Jurkat, Clone E6-1 (cell line): Measurements from ENCODE around the gene HDGFL1. TPM values are rescaled to one million over a fixed set of nuclear protein-coding genes. Genes with fewer than 3 reads are reported as not detected.

Experiments
- DNase-seq: peaks from one replicate; pipeline ENCODE4 v3.0.0-alpha.2; 2011; ENCODE audit warnings: low read depth, low spot score
- H3K4me3 ChIP-seq: 2 replicates; pipeline ENCODE4 v1.5.1; 2011; ENCODE audit warnings: mild to moderate bottlenecking, low read length, control low read depth, moderate library complexity
- polyA plus RNA-seq: library from polyadenylated mRNA; unstranded; fragments of >200 nt; gene quantifications from one replicate; pipeline ENCODE4 v1.2.1, GENCODE V29; 2012; ENCODE audit warnings: missing spikeins; ENCODE audit not compliant: insufficient read length, insufficient read depth

The HDGFL1 gene
- not detected for polyA plus RNA-seq

DNA sequence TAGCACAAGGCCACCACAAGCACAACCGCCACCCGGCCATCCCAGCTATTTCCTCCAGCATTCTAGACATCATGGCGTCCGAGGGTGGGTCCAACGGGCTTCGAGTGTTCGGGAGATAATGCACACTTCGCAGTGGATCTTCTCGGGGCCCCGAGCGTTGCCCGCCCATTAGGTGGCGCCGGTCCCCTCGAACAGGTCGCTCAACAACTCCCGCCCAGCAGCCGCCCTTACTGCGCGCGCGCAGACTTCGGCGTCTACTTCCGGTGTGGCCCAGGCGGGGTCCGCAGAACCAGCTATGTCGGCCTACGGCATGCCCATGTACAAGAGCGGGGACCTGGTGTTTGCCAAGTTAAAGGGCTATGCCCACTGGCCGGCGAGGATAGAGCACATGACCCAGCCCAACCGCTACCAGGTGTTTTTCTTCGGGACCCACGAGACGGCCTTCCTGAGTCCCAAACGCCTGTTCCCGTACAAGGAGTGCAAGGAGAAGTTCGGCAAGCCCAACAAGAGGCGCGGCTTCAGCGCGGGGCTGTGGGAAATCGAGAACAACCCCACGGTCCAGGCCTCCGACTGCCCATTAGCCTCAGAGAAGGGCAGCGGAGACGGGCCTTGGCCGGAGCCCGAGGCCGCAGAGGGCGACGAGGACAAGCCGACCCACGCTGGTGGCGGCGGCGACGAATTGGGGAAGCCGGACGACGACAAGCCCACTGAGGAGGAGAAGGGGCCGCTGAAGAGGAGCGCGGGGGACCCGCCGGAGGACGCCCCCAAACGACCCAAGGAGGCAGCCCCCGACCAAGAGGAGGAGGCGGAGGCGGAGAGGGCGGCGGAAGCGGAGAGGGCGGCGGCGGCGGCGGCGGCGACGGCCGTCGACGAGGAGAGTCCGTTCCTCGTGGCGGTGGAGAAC lies at the start of gene HDGFL1:
HDGFL1 (plus strand) TSS at position 286 of the 904 bp plus-strand sequence; CDS start at position 296, 10 bp downstream.
- no peak within 1 kb of the TSS for H3K4me3 ChIP-seq
- DNase-seq: no peak

GRCh38 chr6:22521035-22521434 lies 48.3 kb upstream of the HDGFL1 start:
- no peak for DNase-seq
- H3K4me3 ChIP-seq: no peak overlapping the region

DNA sequence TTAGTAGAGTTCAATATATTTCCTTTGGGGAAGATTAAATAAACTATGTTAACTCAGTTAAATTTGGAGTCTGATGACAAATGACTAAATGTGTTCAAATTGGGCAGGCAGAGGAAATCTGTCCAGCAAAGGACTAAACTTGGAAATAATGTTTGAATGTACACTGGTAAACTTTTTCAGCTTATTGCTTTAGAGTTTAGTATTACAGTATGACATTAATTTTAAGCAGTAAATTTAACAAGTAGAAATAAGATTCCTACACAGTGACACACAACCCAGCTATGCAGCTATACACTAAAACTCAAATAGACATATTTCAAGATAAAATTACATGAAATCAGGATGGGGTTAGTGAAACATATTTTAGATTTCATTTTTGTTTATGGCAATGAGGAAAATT lies 42.6 kb upstream of the HDGFL1 start:
- no peak for DNase-seq
- no peak overlapping the region for H3K4me3 ChIP-seq

GRCh38 chr6:22529866-22530265 lies 39.5 kb upstream of the HDGFL1 start:
- H3K4me3 ChIP-seq: no peak overlapping the region
- no peak for DNase-seq

DNA sequence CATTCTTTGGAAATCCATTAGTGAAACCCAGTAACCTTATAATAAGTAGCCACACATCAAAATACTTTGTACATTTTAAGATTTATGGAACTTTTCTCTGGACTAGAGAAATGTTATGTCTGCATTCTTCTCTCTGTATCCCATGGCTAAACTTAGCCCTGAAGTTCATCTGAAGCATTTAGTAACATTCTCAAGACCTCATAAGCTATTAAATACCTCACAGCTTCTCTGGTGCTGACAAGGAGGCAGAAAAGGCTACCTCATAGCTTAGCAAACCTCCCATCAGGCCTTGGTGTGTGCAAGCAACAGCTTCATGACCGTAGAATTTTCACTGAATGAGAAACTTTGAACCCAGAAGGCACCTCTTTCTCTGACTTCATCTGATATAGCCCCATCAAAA lies 38.9 kb upstream of the HDGFL1 start:
- no peak overlapping the region for H3K4me3 ChIP-seq
- DNase-seq: no peak

DNA sequence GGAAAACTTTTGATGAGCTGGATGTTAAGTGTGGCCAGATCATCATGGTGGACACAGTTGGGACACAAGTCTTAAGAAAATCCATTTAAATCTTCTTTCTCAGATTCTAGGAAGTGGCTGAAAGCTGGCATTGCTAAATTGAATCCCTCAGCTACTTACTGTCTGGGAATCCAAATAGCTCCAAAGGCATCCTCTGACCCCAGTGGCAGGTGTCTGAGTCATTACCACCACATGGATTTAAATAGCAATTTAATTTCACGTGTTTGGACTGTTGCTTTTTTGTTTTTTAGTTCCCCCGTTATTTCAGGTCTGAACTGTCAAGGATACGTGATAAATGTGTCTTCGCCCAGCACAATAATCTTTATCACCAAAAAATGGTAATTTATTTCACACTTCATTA lies 33.2 kb upstream of the HDGFL1 start:
- no peak overlapping the region for H3K4me3 ChIP-seq
- DNase-seq: no peak

GRCh38 chr6:22544476-22544875 lies 24.9 kb upstream of the HDGFL1 start:
- no peak for DNase-seq
- no peak overlapping the region for H3K4me3 ChIP-seq

- no peak overlapping the region for H3K4me3 ChIP-seq
- no peak for DNase-seq
Measured at GRCh38 chr6:22545051-22545450, 24.3 kb upstream of the HDGFL1 start.

DNA sequence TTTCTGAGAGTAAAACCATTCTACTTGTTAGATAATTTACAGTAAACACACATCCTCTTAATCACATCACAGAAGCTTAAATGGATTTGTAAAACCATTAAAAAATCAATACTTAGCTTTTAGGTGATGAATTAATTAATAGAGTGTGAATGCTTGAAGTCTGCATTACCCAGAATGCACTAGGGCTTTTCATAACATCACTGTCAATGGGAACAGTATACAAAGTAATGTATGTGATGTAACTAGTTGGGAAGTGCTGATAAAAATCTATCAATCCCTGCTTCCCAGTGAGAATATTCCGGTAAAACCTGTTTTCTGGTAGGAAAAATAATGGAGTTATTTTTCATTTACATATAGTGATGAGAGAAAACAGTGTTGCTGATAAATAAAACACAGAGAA lies 23.1 kb upstream of the HDGFL1 start:
- H3K4me3 ChIP-seq: no peak overlapping the region
- DNase-seq: no peak

DNA sequence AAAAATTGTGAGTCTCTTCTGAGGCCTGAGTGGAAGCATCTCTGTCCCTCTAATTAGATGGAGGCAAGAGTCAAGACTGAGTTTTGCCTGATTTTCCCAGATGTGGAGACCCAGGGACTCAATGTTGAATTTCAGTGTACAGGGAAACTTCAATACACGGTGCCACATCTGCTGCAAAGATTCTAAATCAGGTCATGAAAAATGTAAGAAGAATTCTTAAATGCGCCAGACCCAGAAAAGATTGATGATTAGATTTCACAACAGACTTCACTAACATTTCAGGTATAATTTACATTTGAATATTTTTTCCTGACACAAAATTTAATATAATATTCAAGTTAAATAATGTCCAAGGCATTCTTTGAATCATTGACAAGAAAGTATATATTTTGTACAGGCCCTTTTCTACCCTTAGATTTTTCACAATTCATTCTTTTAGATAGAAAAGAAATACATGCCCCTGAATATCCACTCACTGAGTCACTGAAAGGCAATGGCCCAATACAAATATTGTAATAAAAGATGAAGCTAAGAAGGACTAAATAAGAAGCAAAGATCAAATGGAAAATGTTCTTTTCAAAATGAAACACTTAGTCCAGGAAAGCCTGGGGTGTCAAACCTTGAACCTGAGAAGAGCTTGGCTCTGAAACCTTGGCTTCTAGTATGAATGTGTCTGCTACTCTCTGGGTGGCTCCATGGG lies 18.2 kb upstream of the HDGFL1 start:
- no peak overlapping the region for H3K4me3 ChIP-seq
- no peak for DNase-seq

GRCh38 chr6:22556266-22556665 lies 13.1 kb upstream of the HDGFL1 start:
- H3K4me3 ChIP-seq: no peak overlapping the region
- no peak for DNase-seq

DNA sequence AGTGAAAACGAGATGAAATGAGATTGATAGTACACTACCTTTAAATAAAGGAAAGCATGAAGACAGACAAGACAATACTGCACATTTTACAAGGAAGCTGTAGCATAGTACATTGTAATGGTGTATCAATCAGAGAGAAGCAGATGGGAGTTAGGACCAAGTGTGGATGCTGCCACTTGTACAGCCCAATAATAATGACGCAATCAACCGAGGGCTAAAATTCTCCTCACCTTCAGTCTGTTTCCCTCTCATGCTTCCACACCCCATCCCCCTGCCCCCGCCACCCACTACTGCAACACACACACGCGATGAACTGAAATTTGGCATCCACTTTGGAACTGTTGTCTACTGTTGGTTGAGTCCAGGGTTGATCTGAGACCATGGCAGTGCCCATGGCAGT lies 12.4 kb upstream of the HDGFL1 start:
- H3K4me3 ChIP-seq: no peak overlapping the region
- DNase-seq: no peak

GRCh38 chr6:22558288-22558882 lies 11.0 kb upstream of the HDGFL1 start:
- H3K4me3 ChIP-seq: no peak overlapping the region
- no peak for DNase-seq

- no peak overlapping the region for H3K4me3 ChIP-seq
- no peak for DNase-seq
Measured at GRCh38 chr6:22568854-22569253, 512 bp upstream of the HDGFL1 start.

DNA sequence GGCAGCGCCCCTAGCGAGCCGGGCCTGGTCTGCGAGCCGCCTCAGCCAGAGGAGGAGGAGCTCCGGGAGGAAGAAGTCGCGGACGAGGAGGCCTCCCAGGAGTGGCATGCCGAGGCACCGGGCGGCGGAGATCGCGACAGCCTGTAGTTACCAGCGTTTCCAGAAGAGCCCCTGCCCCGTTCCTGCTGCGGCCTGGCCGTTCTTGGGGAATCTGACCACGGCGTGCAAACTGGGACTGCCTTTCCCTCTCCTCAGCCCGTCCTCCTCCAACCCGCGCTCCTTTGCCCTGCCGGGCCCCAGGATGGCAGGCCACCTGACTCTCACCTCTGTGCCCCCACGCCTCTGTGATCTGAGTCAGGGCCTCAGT lies 802 bp downstream of the HDGFL1 start:
- no peak overlapping the region for H3K4me3 ChIP-seq
- DNase-seq: no peak

- H3K4me3 ChIP-seq: no peak overlapping the region
- DNase-seq: no peak
Measured at GRCh38 chr6:22575190-22575589, 5.8 kb downstream of the HDGFL1 start.

- DNase-seq: no peak
- no peak overlapping the region for H3K4me3 ChIP-seq
Measured at GRCh38 chr6:22579439-22579838, 10.1 kb downstream of the HDGFL1 start.

GRCh38 chr6:22580337-22580736 lies 11.0 kb downstream of the HDGFL1 start:
- H3K4me3 ChIP-seq: no peak overlapping the region
- no peak for DNase-seq

- no peak overlapping the region for H3K4me3 ChIP-seq
- no peak for DNase-seq
Measured at GRCh38 chr6:22582417-22583205, 13.2 kb downstream of the HDGFL1 start.
